GM18858 (cell line): ENCODE measurements around the gene FHIP1B.

Experiments
- ATAC-seq: cut with Tn5 transposase; IDR thresholded peaks from one replicate; pipeline ENCODE4 v1.9.1; 2021; ENCODE audit not compliant: unreplicated experiment

Gene FHIP1B

DNA sequence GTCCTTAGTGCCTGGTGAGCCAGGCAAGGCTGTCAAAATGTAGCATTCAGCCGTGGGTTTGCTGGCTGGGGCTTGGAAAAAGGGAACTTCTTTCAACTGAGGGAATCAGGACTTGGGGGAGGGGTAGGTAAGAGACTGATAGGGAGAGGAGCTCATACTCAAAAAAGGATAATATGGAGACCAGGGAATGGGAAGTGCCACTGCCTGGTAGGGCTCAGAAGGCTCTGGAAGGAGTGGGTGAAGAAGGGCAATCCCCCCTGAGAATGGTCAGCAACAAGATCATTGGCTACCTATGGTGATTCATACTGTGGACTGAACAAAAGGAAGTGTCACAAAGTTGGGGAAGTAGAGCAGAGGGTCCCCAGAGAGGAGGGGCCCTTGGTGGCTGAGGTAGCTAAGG, 6.3 kb upstream of the FHIP1B start:
- ATAC-seq: no peak

DNA sequence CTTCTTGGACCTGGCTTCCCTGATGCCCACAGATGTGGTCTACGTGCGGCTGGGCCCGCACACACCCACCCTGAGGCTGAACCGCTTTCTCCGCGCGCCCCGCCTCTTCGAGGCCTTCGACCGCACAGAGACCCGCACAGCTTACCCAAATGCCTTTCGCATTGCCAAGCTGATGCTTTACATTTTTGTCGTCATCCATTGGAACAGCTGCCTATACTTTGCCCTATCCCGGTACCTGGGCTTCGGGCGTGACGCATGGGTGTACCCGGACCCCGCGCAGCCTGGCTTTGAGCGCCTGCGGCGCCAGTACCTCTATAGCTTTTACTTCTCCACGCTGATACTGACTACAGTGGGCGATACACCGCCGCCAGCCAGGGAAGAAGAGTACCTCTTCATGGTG, 5.7 kb upstream of the FHIP1B start:
- ATAC-seq: no peak

DNA sequence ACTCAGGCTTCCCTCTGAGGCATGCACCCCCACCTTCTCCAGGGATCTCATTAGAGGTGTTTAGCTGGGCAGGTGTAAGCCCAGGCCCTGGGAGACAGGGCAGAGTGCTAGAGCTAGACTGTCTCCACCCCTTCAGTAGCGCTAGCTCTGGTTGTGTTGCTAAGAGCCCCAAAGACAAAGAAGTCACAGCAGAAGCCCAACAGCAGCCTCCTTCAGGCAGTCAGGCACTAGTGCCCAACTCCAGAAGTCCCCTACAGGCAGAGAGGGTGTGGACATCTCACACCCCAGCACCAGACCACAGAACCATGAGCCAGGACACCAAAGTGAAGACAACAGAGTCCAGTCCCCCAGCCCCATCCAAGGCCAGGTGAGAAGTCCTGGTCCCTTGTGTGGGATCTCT, 4.5 kb upstream of the FHIP1B start, which contains the start of gene CNGA4:
Gene CNGA4 (plus strand): TSS at position 188 of the 400 bp plus-strand sequence. CDS start 118 bp downstream, at position 306.
- no peak for ATAC-seq

DNA sequence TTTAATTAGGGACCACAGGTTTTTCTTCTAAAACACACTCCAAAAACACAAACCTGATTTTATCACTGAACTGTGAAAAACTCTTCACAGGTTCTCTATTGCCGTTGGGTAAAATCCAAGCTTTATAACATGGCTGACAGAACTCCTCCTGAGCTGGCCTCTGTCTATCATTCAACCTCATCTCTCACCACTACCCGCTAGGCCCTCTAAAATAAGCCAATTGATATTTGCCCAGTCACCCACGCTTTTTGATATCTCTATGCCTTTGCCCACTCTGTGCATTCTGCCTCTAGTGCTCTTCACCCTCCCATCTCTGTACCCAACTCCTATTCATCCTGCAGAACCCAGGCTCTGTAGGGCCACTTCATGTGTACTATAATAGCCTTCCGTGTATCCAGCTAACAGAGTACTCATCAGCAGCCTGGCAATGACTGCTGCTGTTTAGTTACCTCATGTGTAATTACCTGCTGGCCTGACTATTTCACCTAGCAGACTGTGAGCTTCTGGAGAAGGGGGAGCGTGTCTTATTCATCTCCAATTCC, 3.4 kb upstream of the FHIP1B start:
- ATAC-seq: no peak

DNA sequence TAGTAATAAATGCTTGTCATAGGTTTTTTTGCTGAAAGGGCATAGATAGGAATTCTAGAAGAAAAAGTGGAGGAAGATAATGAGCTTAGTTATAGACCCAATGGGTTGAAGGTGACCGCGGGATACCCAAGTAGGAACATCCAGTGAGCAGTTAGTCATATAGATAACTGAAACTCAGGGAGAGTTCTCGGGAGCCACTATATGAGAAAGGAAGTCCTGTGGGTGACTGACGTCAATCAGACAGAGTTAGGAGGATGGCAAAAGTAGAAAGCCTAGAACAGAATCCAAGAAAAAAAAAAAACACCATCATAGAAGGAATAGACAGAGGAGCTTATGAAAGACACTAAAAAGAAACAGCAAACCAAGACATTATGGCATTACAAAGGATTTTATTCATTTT, 2.8 kb upstream of the FHIP1B start:
- no peak for ATAC-seq

DNA sequence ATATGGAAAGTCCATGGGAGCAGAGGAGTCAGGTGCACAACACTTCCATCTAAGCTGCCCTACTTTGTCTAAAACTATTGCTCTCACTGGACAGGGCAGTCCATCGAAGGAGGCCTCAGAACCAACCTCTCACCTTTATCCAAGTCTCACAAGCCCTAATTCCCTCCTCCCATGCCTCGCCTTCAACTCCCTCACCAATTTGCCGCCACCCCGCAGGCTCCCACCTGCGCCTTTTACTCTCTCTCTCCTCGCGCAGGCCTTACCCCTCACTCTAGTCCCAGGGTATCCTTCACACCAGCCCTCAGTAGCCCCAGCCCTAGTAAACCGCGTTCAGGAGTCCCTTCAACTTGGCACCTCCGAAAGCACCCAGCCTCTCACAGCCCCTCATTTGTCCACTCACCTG, 451 bp downstream of the FHIP1B start:
- no peak for ATAC-seq

DNA sequence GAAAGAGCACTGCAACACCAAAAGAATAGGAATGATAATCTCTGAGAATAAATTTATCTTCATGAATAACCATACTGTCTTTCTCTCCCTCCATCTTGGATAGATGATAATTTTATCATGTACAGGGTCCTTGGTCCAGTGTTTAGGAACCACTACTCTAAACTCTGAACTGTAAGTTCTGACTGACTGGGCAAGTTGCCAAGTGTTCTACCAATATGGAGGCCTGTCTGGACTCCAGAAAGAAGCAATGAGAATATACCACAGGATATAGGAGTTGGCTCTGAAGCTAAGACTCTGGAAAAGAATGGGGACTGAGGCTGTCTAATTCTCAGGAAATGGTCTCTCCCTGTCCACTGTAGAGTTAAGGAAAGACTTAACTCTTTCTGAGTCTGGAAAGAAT, 1.5 kb downstream of the FHIP1B start:
- ATAC-seq: no peak

DNA sequence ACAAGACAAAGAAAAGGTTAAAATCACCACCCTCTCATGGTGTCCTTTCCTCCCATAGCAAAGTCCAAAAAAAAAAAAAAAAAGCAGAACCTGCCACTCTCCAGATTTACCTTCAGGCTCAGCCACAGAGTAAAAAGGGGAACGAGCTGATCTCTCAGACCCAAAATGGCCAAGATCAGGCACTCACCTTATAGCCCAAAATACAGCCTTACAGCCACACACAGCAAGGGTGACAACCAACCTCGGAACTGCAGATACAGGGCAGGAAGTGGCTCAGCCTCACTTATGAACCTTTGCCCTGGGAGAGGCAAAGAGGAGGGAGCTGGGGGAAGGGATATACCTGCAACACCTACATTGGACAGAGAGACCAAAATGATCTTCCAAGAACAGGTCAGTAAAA, 4.5 kb downstream of the FHIP1B start:
- ATAC-seq: no peak

DNA sequence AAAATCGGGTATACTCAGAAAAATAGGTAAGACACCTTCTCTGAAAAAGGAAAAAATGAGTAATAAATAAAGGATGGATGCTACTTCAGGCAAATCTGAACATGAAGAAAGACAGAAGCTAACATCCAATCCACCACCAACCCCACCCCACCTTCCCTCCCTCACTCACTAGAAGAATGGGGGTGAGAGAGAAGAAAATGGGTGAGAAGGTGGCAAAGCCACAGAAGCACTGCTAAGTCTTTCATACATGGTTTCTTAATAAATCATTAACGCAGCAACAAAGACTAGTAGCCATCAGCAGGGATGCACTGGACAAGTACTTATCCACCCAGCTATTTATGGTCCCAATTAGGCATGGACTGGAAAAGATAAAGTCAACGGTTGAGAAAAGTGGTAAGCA, 5.9 kb downstream of the FHIP1B start:
- ATAC-seq: no peak

DNA sequence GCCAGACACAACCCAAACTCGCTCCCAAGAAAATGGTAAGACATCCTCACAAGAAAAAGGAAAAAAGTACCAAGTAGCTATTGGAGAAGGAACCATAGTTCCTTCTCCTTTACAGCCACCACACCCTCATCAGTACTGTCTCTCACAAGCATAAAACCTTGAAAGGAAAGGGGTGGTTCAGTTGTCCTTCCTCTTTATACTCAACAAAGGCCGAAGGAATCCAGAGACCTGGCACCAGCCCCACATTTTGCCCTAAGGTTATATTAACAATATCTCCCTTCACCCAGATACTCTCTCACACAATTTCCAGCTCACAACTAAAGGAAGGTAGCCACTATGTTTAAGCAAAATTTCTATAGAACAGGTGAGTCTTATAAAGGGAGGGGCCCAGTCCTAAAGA, 8.5 kb downstream of the FHIP1B start:
- no peak for ATAC-seq

DNA sequence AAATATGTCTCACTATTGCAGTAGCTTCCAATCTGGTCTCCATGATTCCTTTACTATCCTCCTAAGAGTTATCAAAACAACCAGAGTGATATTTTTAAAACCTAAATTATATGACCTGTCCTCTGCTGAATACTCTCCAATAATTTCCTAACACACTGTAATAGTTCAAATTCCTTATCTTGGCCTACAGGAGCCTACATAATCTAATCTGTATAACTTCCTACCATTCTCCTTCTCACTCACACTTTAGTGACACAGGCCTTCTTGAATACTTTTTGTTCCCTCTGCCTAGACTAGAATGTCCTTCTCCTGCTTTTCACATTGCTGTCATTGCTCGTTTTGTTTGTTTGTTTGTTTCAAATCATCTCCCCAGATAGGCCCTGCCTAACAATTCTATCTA, 9.4 kb downstream of the FHIP1B start:
- ATAC-seq: no peak

DNA sequence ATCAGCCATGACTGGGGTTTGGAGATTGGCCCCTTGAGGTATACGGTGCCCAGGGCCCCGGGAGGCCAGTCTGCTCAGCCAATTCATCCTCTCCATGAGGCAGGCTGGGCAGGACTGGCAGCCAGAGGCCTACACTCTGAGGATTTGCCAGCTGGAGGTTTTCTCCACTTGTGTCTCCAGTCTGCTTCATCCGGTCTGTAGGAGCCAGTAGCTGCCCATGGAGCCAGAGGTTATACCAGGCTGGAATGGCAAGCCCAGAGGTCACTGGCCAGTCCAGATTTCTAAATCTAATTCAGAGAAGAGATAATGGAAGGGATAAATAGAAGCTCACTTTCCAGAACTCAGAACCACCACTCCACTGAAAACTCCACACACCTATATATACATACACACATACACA, 10.0 kb downstream of the FHIP1B start:
- no peak for ATAC-seq

DNA sequence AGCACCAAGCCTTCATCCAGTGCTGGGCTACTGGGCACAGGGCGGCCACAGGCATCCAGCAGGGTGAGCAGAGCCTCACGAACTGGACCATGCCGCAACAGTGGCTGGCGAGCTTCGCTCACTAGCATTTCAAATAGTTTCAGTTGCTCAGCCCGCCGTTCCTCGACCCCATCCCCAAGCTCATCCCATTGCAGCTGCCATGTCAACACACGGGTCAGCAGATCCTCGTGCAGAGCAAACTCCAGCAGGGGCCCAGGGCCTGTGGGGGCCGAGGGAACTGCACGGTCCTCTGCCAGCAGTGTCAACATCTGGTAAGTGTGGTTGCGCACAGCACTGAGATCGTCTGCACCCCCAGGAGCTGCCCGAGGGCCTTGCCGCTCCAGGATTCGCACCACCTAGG, 10.6 kb downstream of the FHIP1B start:
- ATAC-seq: no peak

DNA sequence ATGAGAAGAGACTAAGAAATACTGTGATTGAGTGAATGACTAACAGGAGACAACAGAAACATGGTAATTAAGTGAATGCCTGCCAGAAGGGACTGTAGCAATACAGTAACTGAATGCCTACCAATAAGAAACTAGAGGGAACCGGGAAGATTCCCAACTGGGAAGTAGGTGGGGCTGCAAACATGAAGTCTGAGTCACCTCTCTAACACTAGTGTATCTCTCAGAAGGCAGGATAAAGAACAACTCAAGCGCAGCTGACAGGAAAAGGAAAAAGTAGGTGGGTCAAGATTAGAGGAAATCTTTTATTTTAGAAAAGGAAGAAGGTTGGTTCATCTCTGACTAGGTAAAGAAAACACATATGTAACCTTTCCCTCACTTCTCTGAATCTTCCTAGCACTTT, 15.1 kb downstream of the FHIP1B start:
- no peak for ATAC-seq

DNA sequence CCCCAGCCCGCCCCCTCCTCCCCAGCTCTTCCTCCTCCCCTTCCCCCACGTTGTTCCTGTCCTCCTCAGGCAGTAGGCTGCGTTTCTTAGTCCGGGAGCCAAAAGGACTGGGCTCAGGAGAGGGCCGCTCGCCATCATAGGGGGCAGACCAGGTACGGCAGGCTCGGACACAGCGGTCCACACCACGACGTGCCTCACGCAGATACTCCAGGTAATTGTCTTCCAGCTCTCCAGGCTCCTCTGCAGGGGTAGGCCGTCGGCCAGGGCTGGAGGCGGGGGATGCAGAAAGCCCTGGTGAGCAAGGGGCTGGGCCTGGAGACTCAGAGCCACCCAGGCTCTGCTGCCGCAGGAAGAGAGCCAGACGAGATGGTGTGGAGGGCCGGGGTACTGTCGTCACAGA, 16.7 kb downstream of the FHIP1B start:
- ATAC-seq: no peak

DNA sequence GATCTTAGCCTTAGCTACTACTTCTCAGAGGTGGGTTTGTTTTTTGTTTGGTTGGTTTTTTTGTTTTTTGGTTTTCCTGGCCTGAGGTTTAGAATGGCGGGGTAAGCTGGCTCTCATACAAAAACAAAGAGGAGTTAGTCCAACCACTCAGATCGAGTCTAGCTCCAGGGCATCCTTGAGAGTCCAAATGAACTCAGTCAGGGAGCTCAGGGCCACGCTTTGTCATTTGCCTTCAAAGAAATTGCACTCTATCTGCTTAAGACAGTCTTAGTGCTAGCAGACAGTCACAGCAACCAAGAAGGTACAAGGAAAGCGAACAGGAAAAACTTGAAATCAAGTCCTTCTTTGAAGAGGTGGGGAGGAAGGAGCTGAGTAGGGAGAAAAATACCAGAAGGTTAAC, 17.9 kb downstream of the FHIP1B start:
- no peak for ATAC-seq

DNA sequence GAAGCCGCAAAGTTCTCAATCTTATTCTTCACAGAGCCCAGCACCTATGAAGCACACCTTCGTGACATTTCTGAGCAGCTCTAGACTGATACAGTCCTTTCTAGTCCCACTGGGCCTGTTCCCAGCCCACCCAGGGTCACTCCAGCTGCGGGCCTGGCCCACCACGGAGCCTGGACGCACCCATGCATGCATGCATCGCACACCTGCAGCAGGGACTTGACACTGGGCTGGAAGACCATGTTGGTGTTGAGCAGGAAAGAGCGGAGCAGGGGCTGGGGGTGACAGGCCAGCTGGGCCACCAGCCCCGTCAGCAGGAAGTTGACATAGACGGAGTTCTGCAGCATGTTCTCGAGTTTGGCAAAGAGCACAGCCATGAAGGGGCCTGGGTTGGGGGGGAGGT, 19.9 kb downstream of the FHIP1B start:
- no peak for ATAC-seq

DNA sequence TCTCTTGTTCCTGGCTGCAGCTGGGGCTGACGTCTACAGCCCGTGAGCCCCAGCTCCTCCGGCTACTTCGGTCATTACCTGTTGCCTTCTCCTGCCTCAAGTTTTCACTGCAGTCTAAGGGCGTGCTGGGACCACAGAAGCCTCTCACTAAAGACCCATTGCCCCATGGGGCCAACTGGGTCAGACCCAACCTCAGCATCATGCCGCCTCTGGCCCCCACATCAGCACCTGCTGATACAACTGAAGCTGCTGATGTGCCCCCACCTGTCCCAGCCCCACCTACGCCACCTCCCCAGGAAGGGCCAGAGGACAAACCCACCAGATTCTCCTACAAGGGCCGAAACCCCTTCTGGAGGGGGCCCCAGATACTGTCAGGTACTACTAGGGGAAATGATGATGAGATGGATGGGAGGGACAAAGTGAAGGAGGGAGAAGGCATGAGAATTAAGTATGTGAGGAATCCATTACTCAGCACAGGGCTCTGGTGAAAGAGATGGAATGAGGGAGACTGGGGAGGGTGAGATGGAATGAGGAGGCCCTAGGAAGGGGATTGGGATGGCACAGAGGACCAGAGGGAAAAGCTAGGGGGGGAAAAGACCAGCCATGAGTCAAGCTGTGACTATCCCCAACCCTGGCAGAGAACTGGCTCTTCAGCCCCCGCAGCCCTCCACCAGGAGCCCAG, 24.0 kb downstream of the FHIP1B start:
- ATAC-seq: no peak

DNA sequence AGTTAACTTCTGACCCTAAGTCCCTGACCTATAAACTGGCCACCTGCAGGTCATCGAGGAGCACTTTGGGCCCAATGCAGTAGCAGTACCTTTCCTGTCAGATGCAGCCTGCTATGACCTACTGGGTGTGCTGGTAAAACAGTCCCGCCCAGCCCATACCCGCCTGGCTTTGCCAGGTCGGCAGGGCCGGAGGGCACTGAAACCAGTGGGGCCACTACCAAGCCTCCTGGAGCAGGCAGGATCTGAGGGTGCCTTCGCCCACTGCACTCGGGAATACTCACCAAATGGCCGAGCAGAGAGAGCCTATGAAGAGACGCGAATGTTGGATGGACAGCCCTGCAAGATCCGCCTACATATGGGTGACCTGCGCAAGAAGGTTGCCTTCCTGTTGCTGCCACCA, 24.6 kb downstream of the FHIP1B start:
- no peak for ATAC-seq

DNA sequence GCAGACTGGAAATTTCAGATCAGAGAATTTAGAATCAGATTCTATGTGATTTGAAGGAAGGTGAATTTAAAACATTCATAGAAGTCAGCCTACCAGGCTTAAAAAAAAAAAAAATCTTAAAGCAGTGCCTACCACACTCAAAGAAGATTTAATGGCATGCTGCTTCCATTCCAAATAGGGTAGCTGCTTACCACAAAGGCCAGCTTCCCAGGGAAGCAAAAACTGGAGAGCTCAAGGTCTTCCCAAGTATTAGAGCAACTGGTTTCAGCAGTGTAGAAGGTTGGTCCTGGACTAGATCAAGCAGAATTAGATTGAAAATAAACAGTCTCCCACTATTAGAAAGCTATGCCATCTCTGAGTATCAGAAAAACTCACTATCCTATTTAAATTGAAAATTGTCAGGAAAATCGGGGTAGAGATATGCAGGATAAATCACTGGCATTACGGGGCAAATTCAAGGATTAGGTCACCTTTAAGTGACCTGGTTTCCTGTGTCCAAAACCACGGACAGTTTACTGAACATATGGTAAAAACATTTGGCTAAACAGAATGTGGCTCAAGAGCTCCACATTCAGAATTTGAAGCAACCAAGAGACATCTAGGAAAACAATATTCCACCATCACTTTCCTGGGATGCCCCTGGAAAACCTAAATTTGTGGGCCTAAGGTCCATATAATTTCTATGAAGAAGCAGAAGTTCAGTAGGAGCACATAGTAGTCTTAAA, 27.8 kb downstream of the FHIP1B start:
- no peak for ATAC-seq

DNA sequence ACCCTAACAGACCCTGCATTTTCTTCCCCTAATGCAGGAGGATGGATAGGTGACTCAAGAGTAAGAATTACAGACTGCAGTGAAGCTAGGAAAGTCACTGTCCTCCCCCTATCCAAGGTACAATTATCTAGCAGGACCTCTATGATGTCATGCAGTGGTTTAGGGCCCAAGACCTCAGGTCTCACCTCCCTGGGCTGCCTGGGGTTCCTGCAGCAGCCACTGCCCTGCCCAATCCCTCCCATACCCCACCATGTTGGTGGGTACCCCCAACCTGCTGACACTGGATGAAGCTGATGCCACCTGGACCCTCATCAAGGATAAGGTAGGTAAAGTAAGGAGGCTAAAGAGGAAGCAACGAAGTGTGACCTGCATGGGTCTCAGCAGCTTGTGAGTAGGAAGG, 29.1 kb downstream of the FHIP1B start, which contains the start of gene C11orf42:
Gene C11orf42 (plus strand): TSS at position 192 of the 400 bp plus-strand sequence. CDS start 59 bp downstream, at position 251.
- no peak for ATAC-seq

DNA sequence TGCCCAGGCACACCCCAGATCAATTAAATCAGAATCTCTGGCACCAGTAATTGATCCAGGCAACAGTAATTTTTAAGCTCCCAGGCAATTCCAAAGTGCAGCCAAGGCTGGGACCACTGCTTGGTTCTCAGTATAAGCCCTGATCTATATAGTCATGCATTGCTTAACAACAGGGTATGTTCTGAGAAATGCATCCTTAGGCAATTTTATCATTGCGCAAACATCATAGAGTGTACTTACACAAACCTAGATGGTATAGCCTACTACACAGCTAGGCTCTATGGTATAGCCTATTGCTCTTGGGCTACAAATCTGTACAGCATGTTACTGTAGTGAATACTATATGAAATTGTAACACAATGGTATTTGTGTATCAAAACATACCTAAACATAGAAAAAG, 29.7 kb downstream of the FHIP1B start:
- no peak for ATAC-seq
